BE2C (cell line): Measurements from ENCODE around the gene LONP2.

Source experiments
- DNase-seq: peaks from one replicate; pipeline ENCODE4 v3.0.0-alpha.2; 2020
- H3K27me3 ChIP-seq: fragments of 250-450 bp; sonication (Bioruptor Pico); 2 replicates; pipeline ENCODE4 v1.5.1; 2020; ENCODE audit warnings: mild to moderate bottlenecking
- H3K36me3 ChIP-seq: fragments of 250-450 bp; sonication (Bioruptor Pico); 2 replicates; pipeline ENCODE4 v1.5.1; 2020; ENCODE audit warnings: mild to moderate bottlenecking
- H3K4me1 ChIP-seq: fragments of 250-450 bp; sonication (Bioruptor Pico); 2 replicates; pipeline ENCODE4 v1.5.1; 2020
- H3K4me3 ChIP-seq: 2 replicates; pipeline ENCODE4 v1.5.1; 2011; ENCODE audit warnings: low read depth, low read length
- H3K9me3 ChIP-seq: fragments of 250-450 bp; sonication (Bioruptor Pico); 2 replicates; pipeline ENCODE4 v1.5.1; 2020
- CTCF ChIP-seq: IDR thresholded peaks from 2 replicates; pipeline ENCODE4 v1.5.1; 2012; ENCODE audit warnings: mild to moderate bottlenecking, low read depth, low read length

The LONP2 gene

GRCh38 chr16:48269011-48269410 lies 24.9 kb downstream of the LONP2 start:
- no peak for TF ChIP-seq CTCF
- Histone ChIP-seq H3K27me3 (no peaks in the 10 kb centered on the region), H3K36me3 (peaks cover 30% of the 10 kb centered on the region), H3K4me1 (no peaks in the 10 kb centered on the region), H3K4me3 (no peak overlapping the region), H3K9me3 (no peaks in the 10 kb centered on the region; the same call in 1 of the 2 replicates)
- DNase-seq = no peak

GRCh38 chr16:48271728-48272127 lies 27.6 kb downstream of the LONP2 start:
- peaks cover 27% of the 10 kb centered on the region for H3K36me3 ChIP-seq
- no peaks in the 10 kb centered on the region for H3K27me3 ChIP-seq
- no peak for TF ChIP-seq CTCF
- no peak overlapping the region for H3K4me3 ChIP-seq
- H3K9me3 ChIP-seq = no peaks in the 10 kb centered on the region; the same call in 1 of the 2 replicates
- no peak for DNase-seq
- H3K4me1 ChIP-seq = no peaks in the 10 kb centered on the region

DNA sequence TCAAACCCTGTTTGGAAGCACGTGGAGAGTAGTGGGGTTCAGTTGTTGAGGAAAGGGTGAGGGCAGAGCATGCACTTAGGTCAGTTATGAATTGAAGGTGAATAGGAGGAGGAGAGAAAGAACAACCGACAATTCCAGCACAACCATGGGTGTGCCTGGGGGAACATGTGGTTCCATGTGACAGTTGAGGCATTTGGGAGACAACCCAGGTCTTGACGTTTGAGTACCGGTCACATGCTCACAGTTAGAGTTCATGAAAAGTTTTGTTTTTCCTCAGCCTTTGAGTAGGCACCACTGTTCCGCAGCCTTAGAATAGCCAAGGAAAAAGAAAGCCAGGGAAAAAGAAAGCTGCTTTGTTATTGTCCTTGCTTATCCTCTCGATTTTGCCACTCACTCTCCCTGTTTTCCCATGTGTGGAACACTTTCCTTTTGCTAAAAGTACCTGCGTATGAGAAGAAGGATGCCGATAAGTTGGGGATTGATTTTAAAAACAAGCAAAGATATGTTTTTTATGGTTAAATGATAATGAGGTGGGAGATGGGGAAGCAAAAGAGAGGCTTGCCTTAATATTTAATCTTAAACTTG lies 28.8 kb downstream of the LONP2 start:
- DNase-seq = no peak
- H3K4me3 ChIP-seq = no peak overlapping the region
- no peaks in the 10 kb centered on the region for H3K27me3 ChIP-seq
- peaks cover 27% of the 10 kb centered on the region for H3K36me3 ChIP-seq
- H3K4me1 ChIP-seq = no peaks in the 10 kb centered on the region
- no peak for TF ChIP-seq CTCF
- no peaks in the 10 kb centered on the region; the same call in 1 of the 2 replicates for H3K9me3 ChIP-seq

DNA sequence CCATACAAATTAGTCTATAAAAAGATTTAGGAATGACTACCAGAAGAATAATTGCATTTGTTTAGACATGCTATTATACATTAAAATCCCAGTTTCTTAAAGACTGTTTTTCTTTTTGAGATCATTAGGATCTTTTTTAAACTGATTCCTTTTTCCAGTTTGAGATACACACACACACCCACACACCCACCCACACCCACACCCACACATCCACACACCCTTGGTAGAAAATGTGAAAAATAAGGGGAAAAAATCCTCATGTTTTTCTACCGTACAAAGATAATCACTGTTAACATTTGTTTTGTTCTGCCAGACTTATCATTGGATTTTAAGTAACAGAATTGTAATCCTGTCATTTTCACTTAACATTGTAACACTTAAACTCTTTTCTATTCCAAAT lies 30.4 kb downstream of the LONP2 start:
- Histone ChIP-seq H3K9me3 (no peaks in the 10 kb centered on the region), H3K27me3 (no peaks in the 10 kb centered on the region), H3K4me1 (no peaks in the 10 kb centered on the region), H3K36me3 (peaks cover 27% of the 10 kb centered on the region), H3K4me3 (no peak overlapping the region)
- TF ChIP-seq CTCF = no peak
- DNase-seq = no peak

DNA sequence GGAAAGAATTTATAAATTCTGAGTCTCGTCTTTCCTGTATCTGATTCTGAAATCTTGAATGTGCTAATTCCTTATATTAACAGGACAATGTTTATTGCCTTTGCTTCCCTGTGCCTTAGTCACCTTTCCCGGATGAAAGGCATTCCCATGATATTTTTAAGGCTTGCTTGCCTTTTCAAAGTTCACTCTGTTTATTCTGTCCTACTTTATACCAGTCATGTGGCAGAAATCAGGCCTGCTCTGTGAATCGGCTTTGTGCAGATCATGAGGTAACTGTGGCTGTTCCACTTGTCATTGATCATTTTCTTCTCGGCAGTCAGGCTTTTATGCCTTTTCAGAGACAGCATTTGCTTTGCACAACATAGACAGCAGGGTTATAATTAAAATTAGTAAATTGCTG lies 32.0 kb downstream of the LONP2 start:
- no peak for DNase-seq
- TF ChIP-seq CTCF = no peak
- H3K36me3 ChIP-seq = peaks cover 15% of the 10 kb centered on the region

DNA sequence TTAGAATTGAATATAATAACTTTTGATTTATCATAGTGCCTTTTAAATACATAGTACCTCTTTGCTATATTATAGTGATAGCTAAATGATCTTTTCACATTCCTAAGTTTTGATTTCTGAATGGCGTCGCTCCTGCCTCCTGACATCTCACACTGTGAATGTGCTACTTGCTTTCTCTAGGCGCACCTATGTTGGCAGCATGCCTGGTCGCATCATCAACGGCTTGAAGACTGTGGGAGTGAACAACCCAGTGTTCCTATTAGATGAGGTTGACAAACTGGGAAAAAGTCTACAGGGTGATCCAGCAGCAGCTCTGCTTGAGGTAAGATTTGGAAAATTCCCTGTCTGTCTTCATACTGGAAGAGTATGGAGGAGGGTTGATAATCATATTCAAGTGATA lies 33.1 kb downstream of the LONP2 start:
- H3K27me3 ChIP-seq = no peaks in the 10 kb centered on the region
- DNase-seq = no peak
- no peaks in the 10 kb centered on the region for H3K4me1 ChIP-seq
- H3K36me3 ChIP-seq = peaks cover 9% of the 10 kb centered on the region
- no peak overlapping the region for H3K4me3 ChIP-seq
- H3K9me3 ChIP-seq = no peaks in the 10 kb centered on the region
- no peak for TF ChIP-seq CTCF

More for the DNA sequence above, 32.0 kb downstream of the LONP2 start:
- Histone ChIP-seq H3K9me3 (no peaks in the 10 kb centered on the region), H3K4me3 (no peak overlapping the region), H3K4me1 (no peaks in the 10 kb centered on the region), H3K27me3 (no peaks in the 10 kb centered on the region)
